ENCODE results near the gene CCNB3. TPM values are rescaled to one million over a fixed set of nuclear protein-coding genes. Genes with fewer than 3 reads are reported as not detected.
"Not testable (repeated sequence)": the region's sequence is repeated elsewhere in the genome, so short reads cannot be mapped to it uniquely, and the experiment has no call there.

The CCNB3 gene
- total and polyA plus RNA-seq, 5 donors = 0.06 to 0.26 (median 0.08) TPM

DNA sequence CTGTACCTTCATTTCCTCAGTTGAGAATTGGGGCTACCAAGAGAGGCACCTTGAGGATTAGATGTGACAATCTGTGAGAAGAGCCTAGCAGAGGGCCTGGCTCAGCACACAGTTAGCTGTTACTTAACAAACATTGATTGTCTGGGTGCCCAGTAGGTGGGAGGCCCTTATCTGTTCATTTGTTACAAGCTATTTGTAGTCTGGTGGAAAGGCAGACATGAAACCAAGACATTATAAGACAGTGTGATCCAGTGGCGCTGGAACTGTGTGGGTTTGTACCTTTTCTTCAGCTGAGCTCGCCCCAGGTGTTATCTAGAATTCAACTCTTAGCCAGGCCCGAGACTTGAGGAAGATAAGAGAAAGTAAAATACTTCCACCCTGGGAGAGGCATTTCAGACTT lies 20.7 kb upstream of the CCNB3 start:
- Histone ChIP-seq H3K27ac (ENCODE audit: low read length) (no peak overlapping the region), H3K4me3 (ENCODE audit: low read length) (no peak overlapping the region), H3K9me3 (ENCODE audit: control insufficient read depth, low read length) (no peaks in the 10 kb centered on the region), H3K27me3 (ENCODE audit: control insufficient read depth, insufficient read depth) (no peaks in the 10 kb centered on the region), H3K4me1 (ENCODE audit: control insufficient read depth, insufficient read depth, low read length) (no peaks in the 10 kb centered on the region)
- ATAC-seq (no peak), DNase-seq (no peak)
- 69% methylated on average over 3 of the region's 3 CpGs for WGBS
- intact Hi-C loops (cut with DNase I) = no loop called here

DNA sequence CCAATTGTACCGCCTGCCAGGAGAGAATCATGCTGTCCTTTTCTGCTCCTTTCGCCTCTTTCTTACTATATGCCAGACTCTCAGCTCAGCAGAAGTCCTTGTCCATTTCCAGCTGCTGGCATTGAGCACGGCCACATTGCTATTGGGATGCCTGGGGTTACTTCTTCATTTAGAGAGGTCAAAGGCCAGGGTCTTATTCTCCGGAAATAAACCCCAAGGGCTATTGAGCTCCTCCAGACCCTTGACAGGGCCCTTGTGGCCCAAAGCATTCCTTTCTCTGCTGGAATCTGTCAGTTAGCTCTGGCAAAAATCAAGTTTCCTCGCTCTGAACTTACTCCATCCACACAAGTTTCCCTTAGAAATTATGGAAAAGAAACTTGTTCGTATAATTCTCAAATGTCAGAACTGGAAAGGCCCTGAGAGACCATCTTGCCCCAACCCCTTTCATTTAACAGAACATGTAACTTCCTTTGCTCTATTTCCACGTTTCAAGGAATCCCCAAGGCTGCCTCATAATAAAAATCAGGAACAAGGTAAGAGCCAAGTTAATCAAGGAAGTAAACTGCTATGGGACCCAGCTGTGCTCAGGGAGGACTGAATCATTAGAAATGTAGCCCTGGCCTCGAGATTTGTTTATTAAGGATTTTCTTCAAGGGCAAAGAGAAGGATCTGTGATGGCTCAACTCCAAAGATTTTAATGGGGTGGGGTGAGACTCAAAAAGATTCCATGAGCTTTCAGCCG lies 15.5 kb upstream of the CCNB3 start:
- no peak overlapping the region for H3K27ac ChIP-seq (ENCODE audit: low read length)
- no peaks in the 10 kb centered on the region for H3K27me3 ChIP-seq (ENCODE audit: control insufficient read depth, insufficient read depth)
- DNase-seq (no peak), ATAC-seq (no peak)
- no peak overlapping the region for H3K4me3 ChIP-seq (ENCODE audit: low read length)
- intact Hi-C loops (cut with DNase I) = no loop called here
- H3K9me3 ChIP-seq (ENCODE audit: control insufficient read depth, low read length) = no peaks in the 10 kb centered on the region
- no peaks in the 10 kb centered on the region for H3K4me1 ChIP-seq (ENCODE audit: control insufficient read depth, insufficient read depth, low read length)
- WGBS = 42% methylated on average over 9 of the region's 9 CpGs

DNA sequence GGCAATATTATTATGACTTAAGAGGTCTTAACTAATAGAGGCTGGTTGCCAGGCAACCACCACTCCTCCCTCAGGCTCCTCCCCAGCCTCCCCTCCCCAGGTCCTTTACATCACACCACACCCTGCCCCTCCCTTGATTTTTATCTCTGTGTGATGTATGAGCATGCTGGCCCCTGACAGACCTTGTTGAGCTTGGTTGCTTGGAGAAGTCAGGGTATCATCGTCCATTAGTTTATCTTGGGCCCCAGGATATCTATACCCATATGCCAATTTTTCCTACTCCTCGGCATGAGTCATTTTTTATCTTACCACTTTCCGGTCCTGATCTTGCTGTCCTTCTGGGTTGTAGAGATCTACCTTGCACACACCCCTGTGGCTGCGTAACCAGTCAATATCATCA lies 6.2 kb upstream of the CCNB3 start:
- DNase-seq = no peak
- WGBS = 78% methylated on average over 4 of the region's 4 CpGs
- H3K4me1 ChIP-seq (ENCODE audit: control insufficient read depth, insufficient read depth, low read length) = no peaks in the 10 kb centered on the region
- no peaks in the 10 kb centered on the region for H3K27me3 ChIP-seq (ENCODE audit: control insufficient read depth, insufficient read depth)
- H3K9me3 ChIP-seq (ENCODE audit: control insufficient read depth, low read length) = no peaks in the 10 kb centered on the region
- no peak overlapping the region for H3K4me3 ChIP-seq (ENCODE audit: low read length)
- intact Hi-C loops (cut with DNase I) = no loop called here
- H3K27ac ChIP-seq (ENCODE audit: low read length) = no peak overlapping the region
- ATAC-seq = no peak

GRCh38 chrX:50200907-50201306 lies 3.7 kb upstream of the CCNB3 start, which contains the start of gene AKAP4:
AKAP4 (minus strand) TSS chrX:50201007; CDS start chrX:50200889, 118 bp downstream.
- intact Hi-C loops (cut with DNase I) = no loop called here
- 92% methylated on average over 1 of the region's 1 CpG for WGBS
- no peak for ATAC-seq
- Histone ChIP-seq H3K4me1 (ENCODE audit: control insufficient read depth, insufficient read depth, low read length) (no peaks in the 10 kb centered on the region), H3K9me3 (ENCODE audit: control insufficient read depth, low read length) (no peaks in the 10 kb centered on the region), H3K27ac (ENCODE audit: low read length) (no peak within 1 kb of the TSS), H3K4me3 (ENCODE audit: low read length) (no peak within 1 kb of the TSS), H3K27me3 (ENCODE audit: control insufficient read depth, insufficient read depth) (no peaks in the 10 kb centered on the region)
- no peak for DNase-seq

- H3K4me1 ChIP-seq (ENCODE audit: control insufficient read depth, insufficient read depth, low read length) = no peaks in the 10 kb centered on the region
- WGBS = 72% methylated on average over 3 of the region's 3 CpGs
- ATAC-seq = no peak
- no peak overlapping the region for H3K4me3 ChIP-seq (ENCODE audit: low read length)
- H3K27ac ChIP-seq (ENCODE audit: low read length) = no peak overlapping the region
- intact Hi-C loops (cut with DNase I) = no loop called here
- H3K27me3 ChIP-seq (ENCODE audit: control insufficient read depth, insufficient read depth) = no peaks in the 10 kb centered on the region
- H3K9me3 ChIP-seq (ENCODE audit: control insufficient read depth, low read length) = no peaks in the 10 kb centered on the region
- DNase-seq = no peak
Measured at GRCh38 chrX:50202539-50202938, 2.0 kb upstream of the CCNB3 start.

- no peaks in the 10 kb centered on the region for H3K9me3 ChIP-seq (ENCODE audit: control insufficient read depth, low read length)
- H3K4me1 ChIP-seq (ENCODE audit: control insufficient read depth, insufficient read depth, low read length) = no peaks in the 10 kb centered on the region
- H3K27me3 ChIP-seq (ENCODE audit: control insufficient read depth, insufficient read depth) = no peaks in the 10 kb centered on the region
- no peak overlapping the region for H3K4me3 ChIP-seq (ENCODE audit: low read length)
- no peak overlapping the region for H3K27ac ChIP-seq (ENCODE audit: low read length)
- intact Hi-C loops (cut with DNase I) = no loop called here
- 76% methylated on average over 11 of the region's 11 CpGs for WGBS
- ATAC-seq (no peak), DNase-seq (no peak)
Measured at GRCh38 chrX:50206753-50207152, 2.2 kb downstream of the CCNB3 start.

- H3K4me3 ChIP-seq (ENCODE audit: low read length) = no peak overlapping the region
Measured at GRCh38 chrX:50211510-50211909, 6.9 kb downstream of the CCNB3 start.

GRCh38 chrX:50281253-50281652 lies 76.7 kb downstream of the CCNB3 start:
- H3K27me3 ChIP-seq (ENCODE audit: control insufficient read depth, insufficient read depth) = no peaks in the 10 kb centered on the region
- DNase-seq (no peak), ATAC-seq (no peak)
- no peak overlapping the region for H3K27ac ChIP-seq (ENCODE audit: low read length)
- intact Hi-C loops (cut with DNase I) = no loop called here
- no peak overlapping the region for H3K4me3 ChIP-seq (ENCODE audit: low read length)
- 94% methylated on average over 19 of the region's 19 CpGs for WGBS
- H3K9me3 ChIP-seq (ENCODE audit: control insufficient read depth, low read length) = no peaks in the 10 kb centered on the region
- H3K4me1 ChIP-seq (ENCODE audit: control insufficient read depth, insufficient read depth, low read length) = no peaks in the 10 kb centered on the region

More at GRCh38 chrX:50211510-50211909, 6.9 kb downstream of the CCNB3 start:
- intact Hi-C loops (cut with DNase I) = no loop called here
- H3K9me3 ChIP-seq (ENCODE audit: control insufficient read depth, low read length) = no peaks in the 10 kb centered on the region
- no peaks in the 10 kb centered on the region for H3K4me1 ChIP-seq (ENCODE audit: control insufficient read depth, insufficient read depth, low read length)
- H3K27me3 ChIP-seq (ENCODE audit: control insufficient read depth, insufficient read depth) = no peaks in the 10 kb centered on the region
- WGBS = 48% methylated on average over 8 of the region's 8 CpGs
- DNase-seq (no peak), ATAC-seq (no peak)
- no peak overlapping the region for H3K27ac ChIP-seq (ENCODE audit: low read length)

DNA sequence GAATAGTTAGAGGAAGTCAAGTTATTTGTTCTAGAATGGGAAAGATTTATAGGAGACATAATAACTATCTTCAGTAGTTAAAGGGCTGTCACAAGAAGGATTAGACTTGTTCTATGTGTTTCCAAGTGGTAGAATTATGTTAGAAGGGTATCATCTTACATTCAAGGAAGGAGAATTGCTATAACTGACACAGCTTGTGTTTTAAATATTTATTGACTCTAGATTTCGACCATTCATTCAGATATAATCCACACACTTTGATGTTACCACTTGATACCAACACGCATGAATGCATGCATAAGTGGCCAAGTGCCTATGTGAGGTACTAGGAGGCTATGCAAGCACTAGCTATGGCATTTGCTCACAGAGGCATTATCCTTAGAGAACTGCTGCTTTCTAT lies 122.7 kb downstream of the CCNB3 start:
- H3K27me3 ChIP-seq (ENCODE audit: control insufficient read depth, insufficient read depth) = no peaks in the 10 kb centered on the region
- intact Hi-C loops (cut with DNase I) = no loop called here
- H3K9me3 ChIP-seq (ENCODE audit: control insufficient read depth, low read length) = no peaks in the 10 kb centered on the region
- no peak overlapping the region for H3K27ac ChIP-seq (ENCODE audit: low read length)
- no peak overlapping the region for H3K4me3 ChIP-seq (ENCODE audit: low read length)
- ATAC-seq = no peak
- no peaks in the 10 kb centered on the region for H3K4me1 ChIP-seq (ENCODE audit: control insufficient read depth, insufficient read depth, low read length)
- 77% methylated on average over 2 of the region's 2 CpGs for WGBS
- no peak for DNase-seq

DNA sequence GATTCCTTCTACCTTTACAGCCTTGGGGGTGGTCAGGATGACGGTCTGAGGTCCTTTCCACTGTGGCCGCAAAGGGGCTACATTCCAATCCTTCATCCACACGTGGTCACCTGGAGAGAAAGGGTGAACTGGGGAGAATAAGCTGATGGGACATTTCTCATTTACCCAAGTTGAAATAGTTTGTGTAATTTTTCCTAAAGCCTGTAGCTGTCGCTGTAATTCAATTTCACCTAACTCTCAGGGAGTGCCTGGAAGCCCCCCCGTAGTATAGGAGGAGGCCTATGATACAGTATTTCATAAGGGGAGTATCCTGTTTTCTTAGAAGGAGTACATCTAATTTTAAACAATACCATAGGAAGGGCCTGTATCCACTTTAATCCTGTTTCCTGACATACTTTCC lies 128.1 kb downstream of the CCNB3 start:
- ATAC-seq; intact Hi-C loops (cut with DNase I); H3K27ac ChIP-seq (ENCODE audit: low read length); DNase-seq; H3K9me3 ChIP-seq (ENCODE audit: control insufficient read depth, low read length); H3K27me3 ChIP-seq (ENCODE audit: control insufficient read depth, insufficient read depth); H3K4me1 ChIP-seq (ENCODE audit: control insufficient read depth, insufficient read depth, low read length); H3K4me3 ChIP-seq (ENCODE audit: low read length): not testable (repeated sequence)
- 27% methylated on average over 5 of the region's 5 CpGs for WGBS

DNA sequence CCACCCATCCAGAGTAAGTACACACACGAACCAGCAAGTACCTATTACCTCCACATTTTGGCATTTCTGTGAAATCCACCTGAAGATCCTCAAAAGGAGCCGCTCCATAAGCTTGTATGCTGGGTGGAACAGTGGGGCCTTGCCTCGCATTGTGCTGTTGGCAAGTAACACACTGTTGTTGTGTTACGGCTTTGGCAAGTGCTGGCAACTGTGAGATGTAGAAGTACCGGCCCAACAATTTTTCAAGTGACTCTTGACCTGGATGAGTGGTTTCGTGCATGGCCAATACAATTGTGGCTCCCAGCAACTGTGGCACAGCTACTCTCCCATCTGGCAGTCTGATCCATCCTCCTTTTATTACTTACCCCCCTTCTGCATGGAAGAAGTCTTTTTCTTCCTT lies 128.7 kb downstream of the CCNB3 start:
- no peak overlapping the region for H3K4me3 ChIP-seq (ENCODE audit: low read length)
- H3K9me3 ChIP-seq (ENCODE audit: control insufficient read depth, low read length) = no peaks in the 10 kb centered on the region
- no peak overlapping the region for H3K27ac ChIP-seq (ENCODE audit: low read length)
- no peak for DNase-seq
- no peak for ATAC-seq
- H3K4me1 ChIP-seq (ENCODE audit: control insufficient read depth, insufficient read depth, low read length) = no peaks in the 10 kb centered on the region
- 77% methylated on average over 6 of the region's 6 CpGs for WGBS
- intact Hi-C loops (cut with DNase I) = no loop called here
- H3K27me3 ChIP-seq (ENCODE audit: control insufficient read depth, insufficient read depth) = no peaks in the 10 kb centered on the region

- Histone ChIP-seq H3K4me3 (ENCODE audit: low read length) (no peak overlapping the region), H3K9me3 (ENCODE audit: control insufficient read depth, low read length) (no peaks in the 10 kb centered on the region), H3K27ac (ENCODE audit: low read length) (no peak overlapping the region), H3K27me3 (ENCODE audit: control insufficient read depth, insufficient read depth) (no peaks in the 10 kb centered on the region), H3K4me1 (ENCODE audit: control insufficient read depth, insufficient read depth, low read length) (no peaks in the 10 kb centered on the region)
- no peak for DNase-seq
- no peak for ATAC-seq
- intact Hi-C loops (cut with DNase I) = no loop called here
Measured at GRCh38 chrX:50343917-50344316, 139.4 kb downstream of the CCNB3 start.
